ENCODE results near the gene PCNX2. TPM values are rescaled to one million over a fixed set of nuclear protein-coding genes. Genes with fewer than 3 reads are reported as not detected.

Gene PCNX2
- polyA plus RNA-seq, 1 donor (not counting 4 experiments of a cell fraction or from before 2014, with no cell fraction given), result 18.0 TPM

DNA sequence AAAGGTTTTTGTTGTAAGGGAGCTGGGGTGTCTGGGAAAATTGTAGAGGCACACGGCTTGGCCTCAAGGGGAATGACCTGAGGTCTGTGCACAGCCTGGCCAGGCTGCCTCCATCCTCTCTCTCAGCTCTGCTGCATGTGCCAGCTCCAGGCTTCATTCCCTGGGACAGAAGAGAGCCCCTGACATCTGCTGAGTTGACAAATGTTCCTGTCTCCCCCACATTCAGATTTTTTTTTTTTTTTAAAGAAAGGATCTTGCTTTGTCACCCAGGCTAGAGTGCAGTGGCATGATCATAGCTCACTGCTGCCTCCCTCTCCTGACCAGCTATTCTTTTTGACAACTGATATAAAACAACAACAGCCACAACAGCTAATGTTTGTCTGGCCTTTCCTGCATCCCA is 84.4 kb downstream of the PCNX2 start:
- Histone ChIP-seq H3K4me3 (ENCODE audit: control insufficient read depth in 2 of 3, extremely low read depth in 1 of 3, insufficient read depth in 2 of 3, low read depth in 1 of 3, low read length in 3 of 3) (no peak overlapping the region), H3K79me2 (ENCODE audit: control insufficient read depth, insufficient read depth, low read length) (no peaks in the 10 kb centered on the region), H4K20me1 (ENCODE audit: control insufficient read depth, extremely low read depth, insufficient read depth, low read length) (no peaks in the 10 kb centered on the region), H3K4me2 (ENCODE audit: control insufficient read depth, extremely low read depth, insufficient read depth, low read depth, low read length) (no peak overlapping the region), H3K9ac (ENCODE audit: control insufficient read depth, extremely low read depth, insufficient read depth, low read length) (no peak overlapping the region), H3K27me3 (ENCODE audit: control insufficient read depth, extremely low read depth, insufficient read depth, low read length) (no peaks in the 10 kb centered on the region), H3K9me1 (ENCODE audit: control insufficient read depth, extremely low read depth, insufficient read depth, low read length) (no peaks in the 10 kb centered on the region), H2AFZ (ENCODE audit: control insufficient read depth, low read length) (no peak overlapping the region), H3K4me1 (ENCODE audit: control insufficient read depth, extremely low read depth, insufficient read depth, low read length) (no peaks in the 10 kb centered on the region), H3K36me3 (ENCODE audit: control insufficient read depth in 2 of 2, extremely low read depth in 1 of 2, insufficient read depth in 2 of 2, low read length in 2 of 2) (peaks cover 11 to 13% of the 10 kb centered on the region in 2 experiments), H3K27ac (ENCODE audit: control insufficient read depth, insufficient read depth, low read length) (no peak overlapping the region), H3K9me3 (ENCODE audit: control insufficient read depth, low read depth, low read length) (no peaks in the 10 kb centered on the region)
- no peak for TF ChIP-seq CTCF (optimal IDR thresholded peaks at IDR 0.05 in 1 of 3, IDR thresholded peaks at IDR 0.05 in 1 of 3, conservative IDR thresholded peaks at IDR 0.05 in 1 of 3; ENCODE audit: extremely low read depth in 1 of 3, insufficient read depth in 2 of 3, low read length in 3 of 3)
- dilution Hi-C loops (cut with MboI; ENCODE audit: extremely low pct_ligation_motif_present, low sequenced_read_pairs), result no loop called here
- DNase-seq (ENCODE audit: low read depth, low spot score) (no peak), FAIRE-seq (no peak)

DNA sequence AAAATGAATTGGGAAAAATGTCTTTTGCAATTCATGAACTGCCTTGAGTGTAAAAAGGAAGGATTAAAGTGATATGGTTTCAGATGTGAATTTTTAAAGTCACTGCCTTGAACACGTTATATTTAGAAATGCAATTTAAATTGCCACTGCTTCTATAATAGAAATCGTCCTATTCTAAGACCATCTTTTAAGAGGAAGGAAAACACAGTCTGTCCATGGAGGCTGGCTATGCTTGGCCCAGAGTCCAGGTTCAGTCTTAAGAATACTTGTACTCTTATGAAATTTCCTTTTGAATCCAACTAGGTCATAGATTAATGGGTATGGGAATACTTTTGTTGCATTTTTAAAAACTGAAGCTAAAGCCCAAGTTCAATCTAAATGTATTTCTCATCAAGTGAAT is 86.0 kb downstream of the PCNX2 start:
- H3K27me3 ChIP-seq (ENCODE audit: control insufficient read depth, extremely low read depth, insufficient read depth, low read length), result no peaks in the 10 kb centered on the region
- no peak overlapping the region for H3K9ac ChIP-seq (ENCODE audit: control insufficient read depth, extremely low read depth, insufficient read depth, low read length)
- no peaks in the 10 kb centered on the region for H3K4me1 ChIP-seq (ENCODE audit: control insufficient read depth, extremely low read depth, insufficient read depth, low read length)
- peaks cover 8 to 13% of the 10 kb centered on the region in 2 experiments for H3K36me3 ChIP-seq (ENCODE audit: control insufficient read depth in 2 of 2, extremely low read depth in 1 of 2, insufficient read depth in 2 of 2, low read length in 2 of 2)
- no peak for FAIRE-seq
- no peaks in the 10 kb centered on the region for H3K9me1 ChIP-seq (ENCODE audit: control insufficient read depth, extremely low read depth, insufficient read depth, low read length)
- H3K4me3 ChIP-seq (ENCODE audit: control insufficient read depth in 2 of 3, extremely low read depth in 1 of 3, insufficient read depth in 2 of 3, low read depth in 1 of 3, low read length in 3 of 3), result no peak overlapping the region
- dilution Hi-C loops (cut with MboI; ENCODE audit: extremely low pct_ligation_motif_present, low sequenced_read_pairs), result no loop called here
- no peak overlapping the region for H3K27ac ChIP-seq (ENCODE audit: control insufficient read depth, insufficient read depth, low read length)
- no peaks in the 10 kb centered on the region for H3K9me3 ChIP-seq (ENCODE audit: control insufficient read depth, low read depth, low read length)
- no peak overlapping the region for H2AFZ ChIP-seq (ENCODE audit: control insufficient read depth, low read length)
- no peak overlapping the region for H3K4me2 ChIP-seq (ENCODE audit: control insufficient read depth, extremely low read depth, insufficient read depth, low read depth, low read length)
- no peak for DNase-seq (ENCODE audit: low read depth, low spot score)
- H3K79me2 ChIP-seq (ENCODE audit: control insufficient read depth, insufficient read depth, low read length), result no peaks in the 10 kb centered on the region
- H4K20me1 ChIP-seq (ENCODE audit: control insufficient read depth, extremely low read depth, insufficient read depth, low read length), result no peaks in the 10 kb centered on the region
- TF ChIP-seq CTCF (optimal IDR thresholded peaks at IDR 0.05 in 1 of 3, IDR thresholded peaks at IDR 0.05 in 1 of 3, conservative IDR thresholded peaks at IDR 0.05 in 1 of 3; ENCODE audit: extremely low read depth in 1 of 3, insufficient read depth in 2 of 3, low read length in 3 of 3) (no peak), EZH2 (IDR thresholded peaks at IDR 0.05; ENCODE audit: low read length) (no peak)
